NOMO-1 treated with DMSO at 0.1 percent for 48 hours (cell line): ENCODE data around the gene MYH7B.

Experiments
- DNase-seq: peaks from one replicate; lab custom pipeline; 2025; ENCODE audit not compliant: unreplicated experiment; lab: John Stamatoyannopoulos, UW

MYH7B gene

DNA sequence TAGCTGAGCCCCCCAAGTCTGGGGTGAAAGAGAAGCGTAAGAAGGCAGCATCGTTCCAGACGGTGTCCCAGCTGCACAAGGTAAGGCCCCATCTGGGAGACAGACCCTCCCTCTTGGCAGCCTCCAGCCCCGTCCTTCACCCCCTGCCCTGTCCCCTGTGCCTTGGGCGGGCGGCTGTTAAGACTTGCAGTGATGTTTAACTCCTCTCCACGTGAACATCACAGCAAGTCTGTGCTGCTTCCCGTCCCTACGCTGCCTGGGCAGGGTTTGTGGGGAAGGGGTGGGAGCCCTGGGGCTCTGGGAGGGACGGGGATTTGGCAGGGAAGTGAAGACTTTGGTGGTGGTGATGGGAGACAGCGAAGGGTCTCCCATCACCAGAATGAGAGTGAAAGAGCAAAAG lies 34.6 kb downstream of the MYH7B start:
- no peak for DNase-seq

DNA sequence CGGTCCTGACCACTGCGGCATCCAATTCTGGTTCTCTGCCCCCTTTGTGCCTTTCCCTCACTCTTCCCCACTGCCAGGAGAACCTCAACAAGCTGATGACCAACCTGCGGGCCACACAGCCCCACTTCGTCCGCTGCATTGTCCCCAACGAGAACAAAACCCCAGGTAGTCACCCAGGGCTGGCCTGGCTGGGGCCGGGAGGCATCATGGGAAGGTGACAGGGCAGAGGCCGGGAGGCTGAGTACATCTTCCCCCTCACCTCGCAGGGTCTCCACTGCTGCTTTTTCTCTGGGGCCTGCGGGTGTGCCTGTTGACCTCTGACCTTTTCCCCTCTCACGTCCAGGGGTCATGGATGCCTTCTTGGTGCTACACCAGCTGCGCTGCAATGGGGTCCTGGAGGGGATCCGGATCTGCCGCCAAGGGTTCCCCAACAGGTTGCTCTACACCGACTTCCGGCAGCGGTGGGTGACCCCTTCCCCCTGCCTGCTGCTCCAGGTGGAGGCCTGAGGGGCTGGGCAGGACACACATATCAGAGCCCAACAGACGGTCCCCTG lies 35.1 kb downstream of the MYH7B start:
- no peak for DNase-seq

- DNase-seq: no peak
Measured at GRCh38 chr20:34992751-34993417, 37.2 kb downstream of the MYH7B start.

GRCh38 chr20:34993941-34994508 lies 38.4 kb downstream of the MYH7B start:
- no peak for DNase-seq

DNA sequence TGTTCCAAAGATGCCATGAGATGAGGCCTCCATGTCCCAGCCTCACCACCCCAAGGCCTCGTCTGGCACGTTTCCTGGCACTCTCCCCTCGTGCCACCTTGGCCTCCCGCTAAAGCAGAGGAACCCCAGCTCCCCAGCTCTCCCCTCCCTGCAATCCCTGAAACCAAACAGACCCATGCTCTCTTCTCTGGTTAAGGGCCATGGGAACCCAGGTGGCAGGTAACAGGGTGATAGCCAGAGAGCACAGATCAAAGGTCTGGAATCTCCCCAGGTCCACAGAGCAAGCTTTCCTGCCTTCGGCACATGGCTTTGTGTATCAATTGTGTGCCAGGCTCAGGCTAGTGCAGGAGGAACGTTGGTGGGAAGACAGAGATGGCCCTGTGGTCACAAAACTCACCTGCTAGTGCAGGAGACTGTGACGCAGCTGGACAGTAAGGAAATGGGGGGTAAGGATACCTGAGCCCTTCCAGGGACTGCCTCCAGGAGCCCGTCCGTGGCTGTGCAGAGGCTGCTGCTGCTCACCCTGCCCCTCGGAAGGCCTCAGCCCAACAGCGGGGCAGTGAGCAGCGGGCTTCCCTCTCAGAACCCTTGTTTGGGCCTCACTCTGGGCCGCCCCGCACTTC lies 39.0 kb downstream of the MYH7B start:
- no peak for DNase-seq

- no peak for DNase-seq
Measured at GRCh38 chr20:34995192-34995591, 39.5 kb downstream of the MYH7B start.

DNA sequence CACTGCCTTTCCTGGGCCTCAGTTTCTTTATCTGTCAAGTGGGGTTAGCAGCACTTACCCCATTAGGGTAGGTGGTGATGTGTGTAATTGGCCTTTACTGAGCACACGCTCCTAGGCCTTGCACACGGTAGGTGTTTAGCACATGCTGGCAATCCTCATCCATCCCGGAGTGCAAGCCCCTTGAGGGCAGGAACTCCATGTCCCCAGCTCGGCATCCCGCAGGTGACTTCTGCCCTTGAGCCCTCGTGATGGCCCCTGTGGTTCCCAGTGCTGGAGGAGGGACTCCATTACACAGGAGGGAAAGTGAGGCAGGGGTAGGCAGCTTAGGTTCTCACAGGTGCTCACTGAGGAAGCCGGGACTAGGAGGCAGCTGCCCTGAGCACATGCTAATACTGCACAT lies 40.0 kb downstream of the MYH7B start:
- DNase-seq: no peak

GRCh38 chr20:34996243-34997028 lies 40.8 kb downstream of the MYH7B start:
- no peak for DNase-seq

GRCh38 chr20:34997131-34997561 lies 41.5 kb downstream of the MYH7B start:
- no peak for DNase-seq

- no peak for DNase-seq
Measured at GRCh38 chr20:34997774-34998173, 42.1 kb downstream of the MYH7B start.

- DNase-seq: no peak
Measured at GRCh38 chr20:34998331-34998950, 42.8 kb downstream of the MYH7B start.

- DNase-seq: no peak
Measured at GRCh38 chr20:34999021-34999451, 43.4 kb downstream of the MYH7B start.

DNA sequence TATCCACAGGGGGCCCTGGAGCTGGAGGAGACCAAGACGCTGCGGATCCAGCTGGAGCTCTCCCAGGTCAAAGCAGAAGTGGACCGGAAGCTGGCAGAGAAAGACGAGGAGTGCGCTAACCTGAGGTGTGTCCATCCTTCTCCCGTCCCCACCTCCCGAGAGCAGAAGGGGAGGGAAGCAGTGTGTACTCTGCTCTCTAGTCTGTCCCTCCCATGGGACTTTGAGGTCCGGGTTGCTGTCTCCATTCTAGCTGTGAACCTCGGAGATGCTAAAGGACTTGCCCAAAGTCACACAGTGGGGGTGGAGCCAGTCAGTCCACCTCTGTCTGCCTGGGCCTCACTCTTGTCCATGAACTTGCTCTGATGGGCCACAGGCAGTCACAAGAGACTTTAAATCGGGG lies 44.1 kb downstream of the MYH7B start:
- DNase-seq: no peak

- DNase-seq: no peak
Measured at GRCh38 chr20:35000311-35000921, 44.7 kb downstream of the MYH7B start.

DNA sequence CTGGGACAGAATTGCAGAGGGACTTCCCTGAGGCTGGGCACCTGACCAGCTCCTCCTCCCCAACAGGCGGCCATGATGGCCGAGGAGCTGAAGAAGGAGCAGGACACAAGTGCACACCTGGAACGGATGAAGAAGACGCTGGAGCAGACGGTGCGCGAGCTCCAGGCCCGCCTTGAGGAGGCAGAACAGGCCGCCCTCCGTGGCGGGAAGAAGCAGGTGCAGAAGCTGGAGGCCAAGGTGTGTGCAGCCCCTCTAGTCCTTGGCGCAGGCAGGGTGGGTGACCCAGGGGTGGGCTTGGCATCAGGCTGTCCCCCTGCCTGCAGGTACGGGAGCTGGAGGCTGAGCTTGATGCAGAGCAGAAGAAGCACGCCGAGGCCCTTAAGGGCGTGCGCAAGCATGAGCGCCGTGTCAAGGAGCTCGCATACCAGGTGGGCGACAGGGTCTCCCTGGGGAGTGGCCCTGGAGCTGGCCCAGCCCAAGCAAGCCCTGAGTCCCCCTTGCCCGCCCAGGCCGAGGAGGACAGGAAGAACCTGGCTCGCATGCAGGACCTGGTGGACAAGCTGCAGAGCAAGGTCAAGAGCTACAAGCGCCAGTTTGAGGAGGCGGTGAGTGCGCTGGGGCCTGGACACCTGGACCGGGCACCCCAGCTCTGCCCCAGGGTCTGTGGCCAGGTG lies 45.4 kb downstream of the MYH7B start:
- DNase-seq: no peak

DNA sequence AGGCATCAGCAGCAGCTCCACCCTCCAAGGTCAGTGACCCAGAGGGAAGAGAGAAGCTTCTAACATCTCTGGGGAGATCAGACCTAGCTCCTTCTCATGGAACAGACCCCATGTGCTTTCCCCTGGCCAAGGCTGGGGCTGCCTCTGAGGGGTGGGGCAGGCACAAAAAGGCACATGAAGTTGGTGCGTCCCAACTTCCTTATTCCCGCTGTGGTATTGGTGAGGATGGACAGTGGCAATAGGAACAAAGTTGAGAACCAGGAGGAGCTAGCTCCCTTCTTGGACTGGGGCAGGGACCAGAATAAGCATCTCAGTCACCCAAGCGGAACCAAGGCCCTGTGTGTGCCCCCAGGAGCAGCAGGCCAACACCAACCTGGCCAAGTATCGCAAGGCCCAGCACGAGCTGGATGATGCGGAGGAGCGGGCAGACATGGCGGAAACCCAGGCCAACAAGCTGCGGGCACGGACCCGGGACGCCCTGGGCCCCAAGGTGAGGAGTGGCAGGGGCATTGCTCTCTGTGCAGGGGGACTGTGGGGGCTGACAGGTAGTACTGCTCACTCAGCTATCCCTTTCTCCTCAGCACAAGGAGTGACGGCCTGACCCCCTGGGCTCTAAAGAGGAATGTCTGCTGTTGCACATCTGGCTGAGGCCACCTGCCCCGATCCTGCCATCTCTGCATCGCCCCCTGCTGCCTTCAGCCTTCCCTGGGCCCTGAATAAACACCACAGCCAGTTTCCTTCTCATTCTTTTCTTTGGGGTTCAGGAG lies 46.1 kb downstream of the MYH7B start:
- no peak for DNase-seq

- no peak for DNase-seq
Measured at GRCh38 chr20:35002426-35003210, 47.0 kb downstream of the MYH7B start.

DNA sequence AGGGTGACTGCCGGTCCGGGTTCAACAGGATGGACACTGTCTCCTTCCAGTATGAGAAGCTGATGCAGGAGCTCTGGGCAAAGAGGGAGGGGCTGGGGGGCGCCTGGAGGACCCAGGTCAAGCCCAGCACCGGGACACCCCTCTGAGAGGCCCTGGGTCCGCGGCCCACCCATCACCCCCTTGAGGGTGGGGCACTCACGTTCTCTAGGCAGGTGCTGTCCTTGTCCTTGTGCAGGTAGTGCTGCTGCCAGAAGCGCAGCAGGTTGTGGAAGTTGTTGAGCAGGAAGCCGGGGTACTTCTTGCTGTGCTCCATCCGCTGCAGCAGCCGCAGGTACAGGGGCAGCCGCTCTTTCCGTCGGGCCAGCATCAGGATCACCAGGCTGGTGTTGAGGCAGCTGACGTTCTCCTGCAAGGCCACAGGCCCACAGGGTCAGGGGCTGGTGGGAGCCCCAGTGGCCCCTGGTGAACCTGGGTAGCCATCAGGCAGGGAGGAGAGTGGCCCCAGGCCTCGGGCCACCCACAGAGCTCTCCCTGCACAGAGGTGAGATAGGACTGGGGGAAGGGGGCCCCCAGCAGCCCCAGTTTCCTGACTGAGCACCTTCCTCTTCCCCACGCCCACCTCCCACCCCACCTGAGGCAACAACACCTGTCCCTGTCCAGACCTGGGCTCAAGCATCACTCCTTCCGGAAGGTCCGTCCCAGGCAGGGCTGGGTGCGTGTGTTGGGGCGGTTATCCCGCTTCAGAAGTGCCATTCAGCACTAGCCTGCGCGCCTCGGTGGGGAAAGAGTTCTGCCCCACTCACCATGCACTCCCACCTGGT lies 47.8 kb downstream of the MYH7B start:
- DNase-seq: no peak
